Measurements from ENCODE around the gene CHST6. TPM values are rescaled to one million over a fixed set of nuclear protein-coding genes. Genes with fewer than 3 reads are reported as not detected.

The CHST6 gene
- total RNA-seq, 1 donor from 2014 or later, result 0.43 TPM

- Mint-ChIP-seq H3K36me3 (ENCODE audit: unreplicated experiment) (no peaks in the 10 kb centered on the region), H3K9me3 (ENCODE audit: unreplicated experiment) (no peaks in the 10 kb centered on the region), H3K4me1 (ENCODE audit: unreplicated experiment) (no peaks in the 10 kb centered on the region), H3K4me3 (ENCODE audit: unreplicated experiment) (no peak overlapping the region), H3K27me3 (ENCODE audit: unreplicated experiment) (peaks cover 4% of the 10 kb centered on the region), H3K27ac (ENCODE audit: unreplicated experiment) (no peak overlapping the region)
- no peak for DNase-seq (ENCODE audit: extremely low spot score, unreplicated experiment)
- TF ChIP-seq CTCF (IDR thresholded peaks at IDR 0.05), result no peak
These were observed 40.1 kb upstream of the CHST6 start for GRCh38 chr16:75535211-75535843.

GRCh38 chr16:75534560-75535205 lies 39.4 kb upstream of the CHST6 start:
- H3K4me1 Mint-ChIP-seq (ENCODE audit: unreplicated experiment), result no peaks in the 10 kb centered on the region
- no peaks in the 10 kb centered on the region for H3K9me3 Mint-ChIP-seq (ENCODE audit: unreplicated experiment)
- peaks cover 4% of the 10 kb centered on the region for H3K27me3 Mint-ChIP-seq (ENCODE audit: unreplicated experiment)
- no peak overlapping the region for H3K4me3 Mint-ChIP-seq (ENCODE audit: unreplicated experiment)
- no peak for DNase-seq (ENCODE audit: extremely low spot score, unreplicated experiment)
- no peak overlapping the region for H3K27ac Mint-ChIP-seq (ENCODE audit: unreplicated experiment)
- TF ChIP-seq CTCF (IDR thresholded peaks at IDR 0.05), result no peak
- no peaks in the 10 kb centered on the region for H3K36me3 Mint-ChIP-seq (ENCODE audit: unreplicated experiment)

- Mint-ChIP-seq H3K4me3 (ENCODE audit: unreplicated experiment) (no peak overlapping the region), H3K9me3 (ENCODE audit: unreplicated experiment) (no peaks in the 10 kb centered on the region), H3K36me3 (ENCODE audit: unreplicated experiment) (no peaks in the 10 kb centered on the region), H3K27ac (ENCODE audit: unreplicated experiment) (no peak overlapping the region), H3K27me3 (ENCODE audit: unreplicated experiment) (peaks cover 4% of the 10 kb centered on the region), H3K4me1 (ENCODE audit: unreplicated experiment) (no peaks in the 10 kb centered on the region)
- no peak for DNase-seq (ENCODE audit: extremely low spot score, unreplicated experiment)
- no peak for TF ChIP-seq CTCF (IDR thresholded peaks at IDR 0.05)
These were observed 37.5 kb upstream of the CHST6 start for GRCh38 chr16:75532791-75533190.

GRCh38 chr16:75532142-75532765 lies 37.0 kb upstream of the CHST6 start:
- Mint-ChIP-seq H3K9me3 (ENCODE audit: unreplicated experiment) (no peaks in the 10 kb centered on the region), H3K36me3 (ENCODE audit: unreplicated experiment) (no peaks in the 10 kb centered on the region), H3K4me3 (ENCODE audit: unreplicated experiment) (no peak overlapping the region), H3K27ac (ENCODE audit: unreplicated experiment) (no peak overlapping the region), H3K4me1 (ENCODE audit: unreplicated experiment) (no peaks in the 10 kb centered on the region), H3K27me3 (ENCODE audit: unreplicated experiment) (peaks cover 4% of the 10 kb centered on the region)
- no peak for DNase-seq (ENCODE audit: extremely low spot score, unreplicated experiment)
- TF ChIP-seq CTCF (IDR thresholded peaks at IDR 0.05), result no peak

GRCh38 chr16:75529959-75530358 lies 34.7 kb upstream of the CHST6 start:
- Mint-ChIP-seq H3K4me1 (ENCODE audit: unreplicated experiment) (no peaks in the 10 kb centered on the region), H3K27ac (ENCODE audit: unreplicated experiment) (no peak overlapping the region), H3K9me3 (ENCODE audit: unreplicated experiment) (no peaks in the 10 kb centered on the region), H3K4me3 (ENCODE audit: unreplicated experiment) (no peak overlapping the region), H3K36me3 (ENCODE audit: unreplicated experiment) (no peaks in the 10 kb centered on the region), H3K27me3 (ENCODE audit: unreplicated experiment) (peaks cover 4% of the 10 kb centered on the region)
- no peak for TF ChIP-seq CTCF (IDR thresholded peaks at IDR 0.05)
- DNase-seq (ENCODE audit: extremely low spot score, unreplicated experiment), result no peak

Measured in osteocyte (in vitro differentiated cells).